ENCODE data around the gene DNMT3A.
"Not testable (repeated sequence)": the region's sequence is repeated elsewhere in the genome, so short reads cannot be mapped to it uniquely, and the experiment has no call there.

DNMT3A gene

GRCh38 chr2:25280051-25280687 lies 61.6 kb downstream of the DNMT3A start:
- DNase-seq, result no peak

GRCh38 chr2:25279091-25279651 lies 62.6 kb downstream of the DNMT3A start:
- no peak for DNase-seq

GRCh38 chr2:25276569-25277465 lies 64.9 kb downstream of the DNMT3A start:
- peak; percentile 88 for DNase-seq

- no peak for DNase-seq
Measured at GRCh38 chr2:25275575-25275965, 66.2 kb downstream of the DNMT3A start.

- DNase-seq, result peak; percentile 59
Measured at GRCh38 chr2:25274868-25275574, 66.7 kb downstream of the DNMT3A start.

- DNase-seq, result no peak
Measured at GRCh38 chr2:25273985-25274535, 67.7 kb downstream of the DNMT3A start.

GRCh38 chr2:25272705-25273104 lies 69.0 kb downstream of the DNMT3A start:
- not testable (repeated sequence) for DNase-seq

- DNase-seq, result no peak
Measured at GRCh38 chr2:25270061-25270460, 71.7 kb downstream of the DNMT3A start.

GRCh38 chr2:25269233-25269632 lies 72.5 kb downstream of the DNMT3A start:
- no peak for DNase-seq

- DNase-seq, result no peak
Measured at GRCh38 chr2:25268139-25268538, 73.6 kb downstream of the DNMT3A start.

GRCh38 chr2:25266399-25266798 lies 75.3 kb downstream of the DNMT3A start:
- no peak for DNase-seq

GRCh38 chr2:25265802-25266201 lies 75.9 kb downstream of the DNMT3A start:
- DNase-seq, result no peak

- no peak for DNase-seq
Measured at GRCh38 chr2:25265001-25265400, 76.7 kb downstream of the DNMT3A start.

- DNase-seq, result no peak
Measured at GRCh38 chr2:25262288-25262687, 79.4 kb downstream of the DNMT3A start.

GRCh38 chr2:25259737-25260124 lies 82.0 kb downstream of the DNMT3A start:
- no peak for DNase-seq

- no peak for DNase-seq
Measured at GRCh38 chr2:25258847-25259736, 82.6 kb downstream of the DNMT3A start.

- no peak for DNase-seq
Measured at GRCh38 chr2:25257931-25258846, 83.5 kb downstream of the DNMT3A start.

GRCh38 chr2:25257032-25257552 lies 84.6 kb downstream of the DNMT3A start:
- DNase-seq, result no peak

GRCh38 chr2:25256488-25256875 lies 85.2 kb downstream of the DNMT3A start:
- no peak for DNase-seq

GRCh38 chr2:25255745-25256487 lies 85.8 kb downstream of the DNMT3A start:
- no peak for DNase-seq
